Hippocampal formation (tissue), 2 donors: Measurements from ENCODE around the gene ANAPC5.
"Not testable (repeated sequence)": the region's sequence is repeated elsewhere in the genome, so short reads cannot be mapped to it uniquely, and the experiment has no call there.

Source experiments
- DNase-seq, 2 donors: peaks; one replicate each; lab custom pipeline; 2025; lab: John Stamatoyannopoulos, UW

The ANAPC5 gene

DNA sequence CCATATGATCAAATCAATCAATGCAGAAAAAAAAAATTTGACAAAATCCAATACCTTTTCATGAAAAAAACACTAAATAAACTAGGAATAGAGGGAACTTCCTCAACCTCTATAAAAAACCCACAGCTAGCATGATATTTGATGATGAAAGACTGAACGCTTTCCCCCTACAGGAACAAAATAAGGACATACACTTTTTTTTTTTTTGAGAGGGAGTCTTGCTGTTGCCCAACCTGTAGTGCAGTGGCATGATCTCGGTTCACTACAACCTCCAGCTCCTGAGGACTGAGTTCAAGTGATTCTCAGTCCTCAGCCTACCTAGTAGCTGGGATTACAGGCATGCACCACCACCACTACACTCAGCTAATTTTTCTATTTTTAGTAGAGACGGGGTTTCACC is 37.8 kb downstream of the ANAPC5 start:
- DNase-seq, result no peak

DNA sequence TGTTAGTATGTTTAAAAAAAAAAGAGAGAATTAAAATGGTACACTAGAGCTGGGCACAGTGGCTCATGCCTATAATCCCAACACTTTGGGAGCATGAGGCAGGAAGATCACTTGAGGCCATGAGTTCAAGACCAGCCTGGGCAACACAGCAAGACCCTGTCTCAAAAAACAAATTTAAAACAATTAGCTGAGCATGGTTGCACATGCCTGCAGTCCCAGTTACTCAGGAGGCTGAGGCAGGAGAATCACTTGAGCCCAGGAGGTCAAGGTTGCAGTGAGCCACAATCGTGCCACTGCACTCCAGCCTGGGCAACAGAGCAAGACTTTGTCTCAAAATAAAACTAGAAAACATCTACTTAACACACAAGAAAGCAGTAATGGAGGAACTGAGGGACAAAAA is 42.0 kb downstream of the ANAPC5 start:
- DNase-seq, result not testable (repeated sequence)

DNA sequence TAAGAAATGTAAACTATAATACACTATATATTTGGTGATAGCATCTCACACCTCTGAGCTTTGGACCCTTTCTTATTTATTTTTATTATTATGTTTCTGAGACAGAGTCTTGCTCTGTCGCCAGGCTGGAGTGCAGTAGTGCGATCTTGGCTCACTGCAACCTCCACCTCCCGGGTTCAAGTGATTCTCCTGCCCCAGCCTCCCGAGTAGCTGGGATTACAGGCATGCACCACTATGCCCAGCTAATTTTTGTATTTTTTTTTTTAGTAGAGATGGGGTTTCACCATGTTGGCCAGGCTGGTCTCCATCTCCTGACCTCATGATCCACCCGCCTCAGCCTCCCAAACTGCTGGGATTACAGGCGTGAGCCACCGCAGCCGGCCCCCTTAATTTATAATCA is 44.8 kb downstream of the ANAPC5 start:
- DNase-seq, result not testable (repeated sequence)

DNA sequence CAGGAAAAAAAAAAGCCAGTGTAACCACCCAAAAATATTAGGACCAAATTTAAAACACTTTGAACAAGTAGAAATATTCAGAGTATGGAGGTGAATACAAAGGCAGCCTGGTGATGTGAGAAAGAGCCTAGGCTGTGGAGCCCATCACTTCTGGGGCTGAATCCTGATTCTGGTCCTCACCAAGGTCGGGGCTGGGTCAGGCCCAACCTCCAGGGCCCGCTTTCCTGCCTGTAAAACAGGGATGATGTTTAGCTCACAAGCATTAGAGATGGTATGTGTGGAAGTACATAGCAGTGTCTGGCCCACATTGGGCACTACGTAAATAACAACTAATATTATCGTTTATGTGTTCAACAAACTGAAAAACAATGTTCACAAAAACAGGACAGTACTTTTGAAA is 47.9 kb downstream of the ANAPC5 start:
- no peak for DNase-seq

DNA sequence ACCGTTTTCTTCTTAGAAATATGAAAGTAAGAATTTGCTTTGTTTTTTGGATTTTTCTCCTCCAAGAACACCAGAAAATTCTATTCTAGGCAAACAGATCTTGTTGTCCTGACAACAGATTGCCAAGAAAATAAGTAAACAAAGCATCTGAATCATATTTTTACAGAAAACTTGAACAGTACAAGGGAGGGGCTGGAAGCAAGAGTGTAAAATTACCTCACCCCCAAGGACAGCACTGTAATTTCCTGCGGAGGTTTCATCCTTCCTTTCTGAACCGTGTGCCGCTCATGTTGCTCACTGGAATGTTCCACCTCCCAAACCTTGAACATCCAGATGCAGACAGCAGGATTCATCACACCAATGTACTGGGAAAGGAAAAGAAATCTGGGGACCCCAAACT is 50.3 kb downstream of the ANAPC5 start:
- DNase-seq, result no peak

DNA sequence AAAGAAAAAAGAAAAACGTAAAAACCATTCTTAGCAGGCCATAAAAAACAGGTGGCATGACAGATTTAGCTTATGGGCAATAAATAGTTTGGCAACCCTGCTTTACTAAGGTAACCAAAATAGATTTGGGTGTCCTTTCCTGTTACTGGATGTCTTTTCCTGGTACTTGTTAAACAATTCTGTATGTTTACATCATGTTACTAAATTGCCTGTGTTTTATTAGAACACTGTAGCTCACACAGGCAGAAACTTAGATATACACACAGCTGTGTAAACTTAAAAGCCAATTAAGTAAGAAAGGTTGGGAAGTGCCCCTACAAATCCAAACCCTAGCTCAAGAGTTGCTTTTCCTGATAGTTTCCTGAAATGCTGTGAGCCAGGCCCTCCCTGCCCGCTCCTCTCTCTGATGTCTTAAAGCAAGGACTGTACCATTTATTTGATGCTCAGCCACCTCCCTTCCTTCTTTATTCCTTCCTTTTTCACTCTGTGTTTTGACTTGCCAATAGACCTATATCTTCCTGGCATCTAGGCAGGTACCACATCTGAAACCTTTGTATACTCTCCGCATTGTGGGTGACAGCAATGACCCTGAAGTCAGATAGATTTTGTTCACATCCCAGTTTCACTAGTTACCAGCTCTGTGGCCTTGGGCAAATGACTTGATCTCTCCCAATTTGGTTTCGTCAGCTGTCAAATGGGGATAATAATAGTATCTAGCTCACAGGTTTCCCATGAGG is 52.0 kb downstream of the ANAPC5 start:
- DNase-seq, result no peak

DNA sequence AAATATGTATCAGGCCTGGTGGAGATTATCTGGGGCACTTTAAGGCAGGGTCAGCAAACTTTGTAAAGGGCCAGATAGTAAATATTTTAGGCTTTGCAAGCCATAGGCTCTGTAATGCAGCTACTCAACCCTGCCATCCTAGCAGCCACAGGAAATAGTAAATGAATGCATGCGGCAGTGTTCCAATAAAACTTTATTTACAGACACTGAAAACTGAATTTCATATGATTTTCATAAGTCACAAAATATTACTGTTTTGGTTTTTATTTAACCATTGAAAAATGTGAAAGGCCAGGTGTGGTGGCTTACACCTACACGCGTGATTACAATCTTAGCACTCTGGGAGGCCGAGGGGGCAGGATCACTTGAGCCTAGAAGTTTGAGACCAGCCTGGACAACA is 52.5 kb downstream of the ANAPC5 start:
- DNase-seq, result no peak

DNA sequence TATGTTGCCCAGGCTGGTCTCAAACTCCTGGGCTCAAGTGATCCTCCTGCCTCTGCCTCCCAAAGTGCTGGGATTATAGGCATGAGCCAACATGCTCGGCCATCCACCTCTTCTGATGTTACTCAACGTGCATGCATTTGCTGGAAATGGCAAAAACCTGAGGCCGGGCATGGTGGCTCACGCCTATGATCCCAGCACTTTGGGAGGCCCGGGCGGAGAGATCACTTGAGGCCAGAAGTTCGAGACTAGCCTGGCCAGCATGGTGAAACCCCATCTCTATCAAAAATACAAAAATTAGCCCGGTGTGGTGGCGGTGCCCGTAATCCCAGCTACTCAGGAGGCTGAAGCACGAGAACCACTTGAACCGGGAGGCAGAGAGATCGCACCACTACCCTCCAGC is 53.8 kb downstream of the ANAPC5 start:
- not testable (repeated sequence) for DNase-seq

DNA sequence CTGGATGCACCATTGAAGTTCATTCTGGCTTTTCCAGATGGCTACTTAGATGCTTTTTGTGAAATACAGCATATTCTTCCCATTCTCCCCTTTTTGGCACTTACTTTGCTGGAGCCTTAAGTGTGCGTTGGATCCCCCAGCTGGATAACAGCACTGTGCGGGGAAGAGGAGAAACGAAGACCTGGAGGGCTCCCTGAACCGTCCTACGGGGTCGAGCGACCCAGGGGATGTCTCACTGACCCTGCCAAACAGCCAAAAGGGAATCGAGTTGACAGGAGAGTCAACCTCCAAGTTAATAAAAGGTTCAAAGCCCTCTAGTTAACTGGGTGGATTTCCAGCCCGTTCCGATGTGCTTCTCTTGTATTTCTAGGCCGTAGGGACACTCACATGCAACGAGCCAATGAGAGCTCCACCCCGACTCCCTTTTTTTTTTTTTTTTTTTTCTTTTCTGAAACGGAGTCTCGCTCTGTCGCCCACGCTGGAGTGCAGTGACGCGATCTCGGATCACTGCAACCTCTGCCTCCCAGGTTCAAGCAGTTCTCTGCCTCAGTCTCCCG is 54.7 kb downstream of the ANAPC5 start:
- DNase-seq, result no peak

DNA sequence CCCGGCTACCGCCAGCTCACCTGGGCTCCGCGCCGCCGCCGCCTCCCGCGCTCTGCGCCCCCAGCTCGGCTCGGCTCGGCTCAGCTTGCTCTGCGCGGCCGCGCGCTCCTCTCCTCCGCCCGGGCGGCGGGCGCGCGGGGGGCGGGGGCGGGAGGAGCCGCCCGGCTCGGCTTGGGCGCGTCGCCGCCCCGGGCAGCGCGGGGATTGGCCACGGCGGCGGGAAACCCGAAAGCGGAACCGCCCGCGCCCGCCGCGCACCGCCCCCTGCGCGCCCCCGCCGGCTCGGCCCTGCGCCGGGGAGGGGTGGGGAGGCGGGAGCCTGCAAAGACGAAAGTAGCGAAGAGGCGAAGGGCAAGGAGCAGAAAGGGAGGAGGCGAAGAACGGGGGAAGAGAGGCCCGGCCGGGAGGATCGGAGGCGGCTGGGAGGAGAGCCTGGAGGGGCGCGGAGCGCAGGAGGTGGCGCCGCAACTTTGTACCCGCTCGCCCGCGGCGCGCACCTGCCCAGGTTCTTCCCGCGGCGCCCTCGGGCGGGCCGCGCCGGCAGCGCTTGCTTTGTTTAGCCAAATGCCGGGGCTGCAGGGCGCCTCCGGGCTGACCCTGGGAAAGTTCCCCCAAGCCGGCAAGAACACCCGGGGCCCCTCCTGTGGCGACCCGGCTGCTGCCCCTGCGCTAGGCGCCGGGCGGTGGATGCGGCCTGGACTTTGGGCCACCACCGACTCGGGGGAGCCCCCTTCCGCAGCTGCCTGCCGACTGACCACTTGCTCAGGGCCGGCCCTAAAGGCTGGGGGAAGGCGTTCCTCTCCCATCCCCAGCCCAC is 55.4 kb downstream of the ANAPC5 start, which contains the start of gene CAMKK2:
CAMKK2 (minus strand) TSS at position 92 of the 817 bp plus-strand sequence. CDS start 22,183 bp downstream, outside the sequence.
- peak; percentile 76 to 84 for DNase-seq

DNA sequence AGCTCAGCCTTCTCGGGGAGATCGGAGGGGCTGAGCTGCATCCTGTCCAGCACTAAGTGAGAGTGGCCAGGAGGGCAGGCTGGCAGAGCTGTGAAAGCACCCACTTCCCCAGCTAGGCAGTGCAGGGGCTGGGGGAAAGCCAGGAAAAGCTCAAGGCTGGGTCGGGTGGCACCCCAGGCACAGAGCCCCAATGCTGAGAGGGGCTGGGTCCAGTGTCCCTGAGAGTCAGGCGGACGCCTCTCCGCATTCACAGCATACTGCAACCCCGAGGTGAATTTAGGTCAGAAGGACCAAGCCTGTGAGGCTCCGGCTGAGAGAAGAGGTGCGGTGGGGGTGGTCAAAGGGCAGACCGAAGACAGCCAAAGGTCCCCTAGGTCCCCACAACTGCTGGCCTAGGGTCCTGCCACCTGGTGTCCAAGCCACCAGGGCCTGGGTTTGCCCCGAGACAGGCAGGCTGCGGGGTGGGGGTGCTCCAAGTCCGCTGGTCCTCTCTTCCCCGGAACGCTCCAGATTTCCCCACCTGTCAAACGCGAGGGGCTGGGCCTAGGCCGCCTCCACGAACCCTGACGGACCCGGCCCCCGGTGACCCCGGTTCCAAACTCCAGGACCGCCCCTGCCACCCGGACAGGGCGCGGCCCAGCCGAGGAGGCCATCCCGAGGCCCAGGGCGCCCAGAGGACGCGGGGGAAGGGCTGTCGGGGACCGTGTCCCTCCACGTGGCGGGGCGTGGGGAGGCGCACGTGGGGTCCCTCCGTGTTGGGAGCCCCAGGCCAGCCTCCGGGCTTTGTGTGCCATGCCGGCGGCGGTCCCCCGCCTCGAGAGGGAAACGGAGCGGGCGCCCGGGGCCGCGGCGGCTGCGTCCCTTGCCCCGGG is 56.2 kb downstream of the ANAPC5 start:
- DNase-seq, result no peak

DNA sequence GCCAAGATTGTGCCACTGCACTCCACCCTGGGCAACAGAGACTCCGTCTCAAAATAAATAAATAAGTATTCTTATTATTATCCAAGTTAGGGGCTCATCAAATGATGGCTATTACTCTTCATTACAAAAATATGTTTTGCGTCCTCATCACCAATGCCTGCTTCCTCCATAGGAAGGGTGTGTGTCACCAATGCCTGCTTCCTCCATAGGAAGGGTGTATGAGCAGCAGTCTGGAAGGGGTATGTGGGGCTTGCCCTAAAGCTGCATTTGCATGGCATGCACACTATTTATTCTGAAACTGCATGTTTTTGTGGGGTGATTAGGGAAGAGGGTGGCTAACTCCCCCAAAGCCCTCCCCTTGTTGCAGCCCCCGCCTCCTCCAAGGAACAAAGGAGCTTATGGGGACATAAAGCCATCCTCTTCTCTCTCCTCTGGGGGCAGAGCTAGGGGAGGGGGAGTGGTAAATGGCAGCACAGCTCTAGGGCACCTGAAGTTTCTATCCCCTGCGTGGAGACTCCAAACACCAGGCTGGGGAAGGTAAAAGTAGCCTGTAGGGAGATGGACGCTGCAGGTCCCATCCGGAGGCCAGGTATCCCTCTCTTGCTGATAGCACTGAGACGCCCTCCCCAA is 57.0 kb downstream of the ANAPC5 start:
- no peak for DNase-seq

DNA sequence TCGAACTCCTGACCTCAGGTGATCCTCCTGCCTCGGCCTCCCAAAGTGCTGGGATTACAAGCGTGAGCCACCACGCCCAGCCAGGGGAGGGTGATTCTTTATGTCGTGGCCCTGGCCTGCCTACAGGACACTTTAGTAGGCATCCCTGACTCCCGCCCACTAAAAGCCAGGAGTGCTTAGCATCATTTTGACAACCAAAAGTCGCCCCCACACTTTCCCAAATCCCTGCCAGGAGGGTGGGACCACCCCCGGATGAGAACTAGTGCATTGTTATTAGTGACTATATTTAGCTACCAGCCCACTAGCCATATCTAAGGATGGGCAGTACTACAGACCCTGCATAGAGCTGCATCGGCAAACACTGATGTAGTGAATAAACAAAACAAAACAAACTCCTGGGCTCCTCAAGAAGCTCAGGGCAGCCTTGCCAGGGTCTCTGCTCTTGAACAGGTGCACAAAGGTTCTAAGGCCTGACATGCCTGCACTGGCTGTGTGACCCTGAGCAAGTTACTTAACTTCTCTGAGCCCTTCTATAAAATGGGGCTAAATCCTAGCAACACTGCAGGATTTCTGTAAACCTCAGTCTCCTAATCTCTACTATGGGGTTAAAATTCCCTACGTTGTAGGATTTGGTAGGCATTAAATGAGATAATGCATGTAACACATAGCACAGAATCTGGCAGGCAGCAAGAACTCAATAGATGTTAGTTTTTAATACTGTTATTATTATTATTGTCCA is 57.9 kb downstream of the ANAPC5 start:
- DNase-seq, result no peak

DNA sequence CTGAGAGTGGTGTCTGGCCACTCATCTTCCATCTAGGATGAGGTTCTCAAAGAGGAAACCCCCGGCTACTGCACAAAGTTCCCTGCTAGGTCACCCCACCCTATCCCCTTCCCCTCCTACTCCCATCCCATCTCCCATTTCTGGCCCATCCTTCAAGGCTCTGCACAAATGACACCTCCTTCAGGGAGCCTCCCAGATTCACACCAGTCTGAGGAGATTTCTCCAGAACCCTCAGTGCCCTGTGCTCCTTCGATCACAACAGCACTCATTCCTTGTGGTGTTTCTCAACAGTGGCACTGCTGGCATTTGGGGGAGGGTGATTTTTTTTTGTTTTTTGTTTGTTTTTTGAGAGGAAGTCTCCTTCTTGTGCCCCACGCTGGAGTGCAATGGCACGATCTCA is 58.6 kb downstream of the ANAPC5 start:
- DNase-seq, result no peak

DNA sequence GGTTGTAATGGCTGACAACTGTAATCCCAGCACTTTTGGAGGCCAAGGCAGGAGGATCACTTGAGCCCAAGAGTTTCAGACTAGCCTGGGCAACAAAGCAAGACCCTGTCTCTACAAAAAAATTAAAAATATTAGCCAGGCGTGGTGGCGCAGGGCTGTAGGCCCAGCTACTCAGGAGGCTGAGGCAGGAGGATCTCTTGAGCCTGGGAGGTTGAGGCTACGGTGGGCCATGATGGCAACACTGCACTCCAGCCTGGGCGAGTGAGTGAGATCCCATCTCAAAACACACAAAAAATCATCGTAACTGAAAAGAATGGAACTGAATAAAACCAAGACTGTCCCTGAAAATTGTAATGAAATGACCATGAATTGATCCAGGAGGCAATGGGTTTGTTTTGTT is 61.8 kb downstream of the ANAPC5 start:
- DNase-seq, result no peak

DNA sequence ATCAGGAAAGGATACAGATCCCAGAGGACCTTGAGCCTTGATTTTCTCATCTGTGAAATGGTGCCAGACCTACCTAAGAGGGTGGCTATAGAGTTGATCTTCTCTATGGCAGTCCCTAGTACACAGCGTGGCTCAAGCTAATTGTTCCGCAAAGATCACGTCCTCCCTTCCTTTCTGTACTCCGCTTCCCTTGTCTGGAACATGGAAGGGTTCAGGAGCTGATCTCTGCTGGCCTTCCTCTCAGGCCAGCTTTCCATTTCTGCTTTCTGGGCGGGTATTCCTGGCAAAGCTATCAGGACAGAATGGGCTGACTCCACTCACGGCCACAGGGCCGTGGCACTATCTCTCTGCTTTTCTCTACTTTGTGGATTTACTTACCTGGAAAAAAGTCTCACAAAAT is 62.2 kb downstream of the ANAPC5 start:
- no peak for DNase-seq

DNA sequence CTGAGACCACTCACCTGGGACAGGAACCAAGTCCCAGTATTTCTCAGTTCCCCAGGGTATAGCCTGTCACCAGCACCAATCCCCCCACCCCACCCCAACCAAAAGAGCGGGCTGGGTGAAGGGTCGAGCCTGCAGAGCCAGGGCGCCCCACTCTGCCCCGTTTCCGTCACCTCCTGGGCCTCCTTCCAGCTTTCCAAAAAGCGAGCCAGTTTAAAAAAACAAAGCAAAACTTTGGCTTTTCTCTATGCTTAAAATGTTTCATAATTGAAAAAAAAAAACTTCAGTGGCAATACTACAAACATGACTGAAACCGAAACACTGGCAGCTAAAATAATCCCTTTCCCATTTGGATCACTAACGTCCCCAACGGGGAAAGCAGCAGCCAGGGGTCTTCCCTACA is 63.2 kb downstream of the ANAPC5 start:
- no peak for DNase-seq

DNA sequence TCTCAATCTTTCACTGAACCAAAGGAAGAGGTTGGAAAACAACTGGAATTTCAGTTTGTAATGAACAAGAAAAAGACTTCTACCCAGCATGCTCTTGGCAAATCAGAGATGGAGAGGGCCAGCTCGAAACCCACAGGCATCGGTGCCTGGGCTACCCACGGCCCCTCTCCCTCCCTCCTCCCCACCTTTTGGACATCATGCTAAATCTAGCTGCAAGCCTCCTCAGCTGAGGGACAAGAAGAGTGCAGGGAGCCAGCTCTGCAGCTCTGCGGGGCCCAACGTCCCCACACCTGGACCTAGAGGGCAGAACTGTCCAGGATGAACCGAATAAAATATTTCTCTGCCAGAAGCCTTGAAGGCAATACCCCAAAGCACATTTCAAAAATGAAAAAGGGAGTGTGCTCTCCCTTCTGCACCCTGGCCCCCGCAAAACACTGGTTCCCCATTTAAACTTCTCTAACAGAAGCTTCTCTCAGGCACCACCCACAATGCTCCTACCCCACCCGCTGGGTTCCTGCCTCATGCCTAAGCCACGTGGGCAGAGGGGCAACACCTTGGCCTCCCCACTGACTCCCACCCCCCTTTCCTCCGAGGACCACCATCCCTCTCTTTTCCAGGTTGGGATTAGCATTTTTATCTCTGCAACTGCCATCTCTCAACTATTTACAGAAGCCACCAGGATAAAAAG is 63.9 kb downstream of the ANAPC5 start:
- DNase-seq, result no peak

DNA sequence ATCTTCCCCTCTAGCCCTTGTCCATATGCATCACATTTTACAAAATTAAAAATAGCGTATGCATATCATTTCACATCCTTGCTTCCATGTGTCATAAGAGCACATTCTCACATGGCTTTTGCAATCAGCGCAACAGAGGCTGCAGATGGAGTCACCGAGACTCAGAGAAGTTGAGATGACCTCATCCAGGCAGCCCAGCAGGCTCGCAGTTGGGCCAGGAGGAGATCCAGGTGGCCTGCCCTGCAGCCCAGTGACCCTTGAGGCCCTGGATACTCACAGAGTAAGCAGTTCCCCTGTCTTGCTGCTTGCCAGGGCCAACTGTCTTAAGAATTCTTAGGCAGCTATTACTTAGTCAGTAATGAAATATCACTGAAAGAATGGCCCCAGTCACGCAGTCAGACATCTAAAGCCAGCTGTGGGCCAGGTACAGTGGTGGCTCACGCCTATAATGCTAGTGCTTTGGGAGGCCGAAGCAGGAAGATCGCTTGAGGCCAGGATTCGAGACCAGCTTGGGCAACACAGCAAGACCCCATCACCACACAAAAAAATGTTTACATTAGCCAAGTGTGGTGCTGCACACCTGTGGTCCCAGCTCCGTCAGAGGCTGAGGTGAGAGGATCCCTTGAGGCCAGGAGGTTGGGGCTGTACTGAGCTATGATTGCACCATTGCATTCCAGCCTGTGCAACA is 64.8 kb downstream of the ANAPC5 start:
- no peak for DNase-seq

DNA sequence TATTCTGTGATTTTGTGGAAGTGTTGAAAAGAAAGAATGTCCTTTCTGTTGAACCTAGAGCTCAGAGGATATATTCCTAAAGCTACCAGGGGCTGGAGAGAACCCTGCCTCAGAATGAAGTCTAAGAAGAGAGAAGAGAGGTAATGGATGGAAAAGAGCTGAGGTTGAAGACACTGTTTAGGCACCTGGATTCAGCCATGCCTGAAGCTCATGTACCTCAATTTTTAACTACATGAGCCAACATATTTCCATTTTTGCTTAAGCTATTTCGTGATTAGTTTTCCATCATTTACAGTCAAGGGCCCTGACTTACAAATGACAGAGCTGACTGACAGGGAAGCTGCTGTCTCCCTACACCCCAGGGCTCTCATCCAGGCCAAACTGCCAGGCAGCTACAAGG is 66.4 kb downstream of the ANAPC5 start:
- DNase-seq, result no peak
